DOHH2 (cell line): Measurements from ENCODE around the gene QRICH2.

Experiments
- EZH2phosphoT487 ChIP-seq: fragments of 200-600 bp; sonication (generic); IDR thresholded peaks from 2 replicates; pipeline ENCODE4 v1.6.1; 2017; ENCODE audit warnings: borderline replicate concordance, mild to moderate bottlenecking, antibody characterized with exemption, low read length, moderate library complexity, mixed read lengths
- TF ChIP-seq, protein P1 (sequence below): fragments of 200-600 bp; sonication (generic); IDR thresholded peaks from one replicate; pipeline ENCODE4 v1.5.1; 2014; ENCODE audit warnings: antibody characterized with exemption, mild to moderate bottlenecking, low read depth, low read length; ENCODE audit not compliant: poor library complexity, severe bottlenecking

DNA sequence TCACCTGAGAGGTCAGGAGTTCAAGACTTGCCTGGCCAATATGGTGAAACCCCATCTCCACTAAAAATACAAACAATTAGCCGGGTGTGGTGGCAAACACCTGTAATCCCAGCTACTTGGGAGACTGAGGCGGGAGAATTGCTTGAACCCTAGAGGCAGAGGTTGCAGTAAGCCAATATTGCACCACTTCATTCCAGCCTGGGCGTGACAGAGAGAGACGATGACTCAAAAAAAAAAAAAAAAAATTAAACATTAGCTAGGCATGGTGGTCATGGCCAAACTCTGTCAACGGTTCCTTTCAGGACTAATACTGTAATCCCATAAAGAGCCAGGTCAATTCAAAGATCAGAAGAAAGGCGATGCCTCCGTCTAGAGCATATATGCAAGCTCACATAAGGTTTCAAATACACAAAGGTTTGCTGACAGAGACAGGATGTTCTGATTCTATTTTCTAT, 70.2 kb downstream of the QRICH2 start:
- no peak for TF ChIP-seq EZH2phosphoT487
- TF ChIP-seq, protein P1, sequence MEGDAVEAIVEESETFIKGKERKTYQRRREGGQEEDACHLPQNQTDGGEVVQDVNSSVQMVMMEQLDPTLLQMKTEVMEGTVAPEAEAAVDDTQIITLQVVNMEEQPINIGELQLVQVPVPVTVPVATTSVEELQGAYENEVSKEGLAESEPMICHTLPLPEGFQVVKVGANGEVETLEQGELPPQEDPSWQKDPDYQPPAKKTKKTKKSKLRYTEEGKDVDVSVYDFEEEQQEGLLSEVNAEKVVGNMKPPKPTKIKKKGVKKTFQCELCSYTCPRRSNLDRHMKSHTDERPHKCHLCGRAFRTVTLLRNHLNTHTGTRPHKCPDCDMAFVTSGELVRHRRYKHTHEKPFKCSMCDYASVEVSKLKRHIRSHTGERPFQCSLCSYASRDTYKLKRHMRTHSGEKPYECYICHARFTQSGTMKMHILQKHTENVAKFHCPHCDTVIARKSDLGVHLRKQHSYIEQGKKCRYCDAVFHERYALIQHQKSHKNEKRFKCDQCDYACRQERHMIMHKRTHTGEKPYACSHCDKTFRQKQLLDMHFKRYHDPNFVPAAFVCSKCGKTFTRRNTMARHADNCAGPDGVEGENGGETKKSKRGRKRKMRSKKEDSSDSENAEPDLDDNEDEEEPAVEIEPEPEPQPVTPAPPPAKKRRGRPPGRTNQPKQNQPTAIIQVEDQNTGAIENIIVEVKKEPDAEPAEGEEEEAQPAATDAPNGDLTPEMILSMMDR = no peak
